HG03175 (cell line): ENCODE results near the gene GJA3.

Experiments used
- ATAC-seq: cut with Tn5 transposase; IDR thresholded peaks from one replicate; pipeline ENCODE4 v1.9.1; 2021; ENCODE audit warnings: mild to moderate bottlenecking, moderate library complexity; ENCODE audit not compliant: unreplicated experiment

The GJA3 gene

DNA sequence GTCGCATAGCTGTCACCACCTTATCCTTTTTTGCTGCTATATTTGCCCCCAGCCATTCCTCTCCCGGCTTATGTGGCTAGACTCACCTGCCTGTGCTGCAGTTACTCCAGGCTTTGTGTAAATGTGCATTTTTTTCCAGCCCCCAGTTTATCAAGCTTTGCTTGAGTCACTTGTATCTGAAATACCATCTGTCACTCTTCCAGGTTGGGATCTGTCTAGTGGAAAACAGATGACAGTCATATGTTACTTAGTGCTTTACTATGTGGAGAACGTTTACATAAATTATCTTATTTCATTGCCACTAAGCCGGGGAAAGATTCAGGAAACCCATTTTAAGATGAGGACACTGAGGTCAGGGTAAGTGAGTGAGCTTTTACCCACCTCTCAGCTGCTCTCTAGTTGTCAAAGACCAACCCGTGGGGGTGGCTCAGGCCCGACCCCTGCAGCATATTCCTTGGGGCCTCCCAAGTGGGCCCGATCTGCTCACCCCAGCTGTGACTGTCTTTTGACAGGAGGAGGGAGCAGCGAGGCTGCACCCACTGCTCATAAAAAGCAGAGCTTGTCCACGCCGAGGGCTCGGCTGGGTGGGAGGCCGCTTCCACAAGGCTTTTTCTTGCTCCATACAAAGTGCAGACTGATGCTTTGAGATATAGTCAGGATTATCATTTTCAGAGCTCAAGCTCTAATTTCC, 24.7 kb upstream of the GJA3 start:
- no peak for ATAC-seq

DNA sequence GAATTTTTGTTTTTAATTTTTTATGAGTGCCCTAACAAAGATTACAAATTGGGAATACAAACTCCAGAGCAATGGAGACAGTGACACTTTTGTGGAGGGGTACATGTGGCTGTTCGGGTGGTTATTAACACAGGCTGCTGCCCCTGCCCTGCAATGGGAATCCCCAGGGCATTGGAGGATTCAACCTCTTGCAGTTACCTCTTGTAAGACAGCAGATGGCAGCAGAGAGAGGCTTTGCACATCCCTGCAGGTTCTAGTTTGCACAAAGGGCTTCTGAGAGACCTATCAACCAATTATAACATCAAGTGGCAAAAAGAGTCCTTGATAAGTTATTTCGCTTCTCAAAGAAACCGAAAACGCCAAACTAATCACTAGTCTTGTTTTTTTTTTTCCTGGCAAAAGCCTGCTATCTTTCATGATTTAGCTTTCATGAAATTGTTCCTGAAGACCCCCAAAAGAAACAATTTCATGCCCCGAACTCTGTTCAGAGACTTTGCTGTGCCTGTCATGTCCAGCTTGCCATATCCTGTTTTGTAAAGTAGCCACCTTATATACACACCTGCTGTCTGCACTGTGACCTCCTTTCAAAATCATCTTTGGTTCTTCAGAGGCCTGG, 21.5 kb upstream of the GJA3 start:
- ATAC-seq: peak; percentile 81

DNA sequence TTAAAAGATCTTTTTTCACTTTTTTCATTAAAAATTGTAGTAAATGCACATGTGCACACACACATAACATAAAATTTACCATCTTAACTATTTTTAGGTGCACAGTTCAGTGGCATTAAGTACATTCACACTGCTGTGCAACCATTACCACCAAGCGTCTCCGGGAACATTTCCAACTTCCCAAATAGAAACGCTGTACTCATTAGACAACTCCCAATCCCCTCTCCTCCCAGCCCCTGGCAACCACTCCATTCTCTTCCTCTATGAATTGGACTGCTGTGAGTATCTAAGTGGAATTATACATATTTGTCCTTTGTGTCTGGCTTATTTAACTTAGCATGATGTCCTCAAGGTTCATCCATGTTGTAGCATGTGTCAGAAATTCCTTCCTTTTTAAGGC, 20.3 kb upstream of the GJA3 start:
- ATAC-seq: no peak

DNA sequence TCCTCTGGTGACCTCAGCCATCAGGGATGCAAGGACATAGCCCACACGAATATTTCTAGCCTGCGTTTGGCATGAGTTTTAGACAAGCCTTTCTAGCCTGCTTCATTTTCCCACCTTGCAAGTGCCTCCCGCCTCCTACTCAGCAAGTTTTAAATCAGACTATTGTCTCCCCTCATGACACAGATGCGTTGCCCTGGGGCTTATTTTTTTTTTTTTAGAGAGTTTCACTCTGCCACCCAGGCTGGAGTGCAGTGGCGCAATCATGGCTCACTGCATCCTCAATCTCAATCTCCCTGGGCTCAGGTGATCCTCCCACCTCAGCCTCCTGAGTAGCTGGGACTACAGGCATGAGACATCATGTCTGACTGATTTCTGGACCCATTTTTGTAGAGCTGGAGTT, 17.3 kb upstream of the GJA3 start:
- no peak for ATAC-seq

DNA sequence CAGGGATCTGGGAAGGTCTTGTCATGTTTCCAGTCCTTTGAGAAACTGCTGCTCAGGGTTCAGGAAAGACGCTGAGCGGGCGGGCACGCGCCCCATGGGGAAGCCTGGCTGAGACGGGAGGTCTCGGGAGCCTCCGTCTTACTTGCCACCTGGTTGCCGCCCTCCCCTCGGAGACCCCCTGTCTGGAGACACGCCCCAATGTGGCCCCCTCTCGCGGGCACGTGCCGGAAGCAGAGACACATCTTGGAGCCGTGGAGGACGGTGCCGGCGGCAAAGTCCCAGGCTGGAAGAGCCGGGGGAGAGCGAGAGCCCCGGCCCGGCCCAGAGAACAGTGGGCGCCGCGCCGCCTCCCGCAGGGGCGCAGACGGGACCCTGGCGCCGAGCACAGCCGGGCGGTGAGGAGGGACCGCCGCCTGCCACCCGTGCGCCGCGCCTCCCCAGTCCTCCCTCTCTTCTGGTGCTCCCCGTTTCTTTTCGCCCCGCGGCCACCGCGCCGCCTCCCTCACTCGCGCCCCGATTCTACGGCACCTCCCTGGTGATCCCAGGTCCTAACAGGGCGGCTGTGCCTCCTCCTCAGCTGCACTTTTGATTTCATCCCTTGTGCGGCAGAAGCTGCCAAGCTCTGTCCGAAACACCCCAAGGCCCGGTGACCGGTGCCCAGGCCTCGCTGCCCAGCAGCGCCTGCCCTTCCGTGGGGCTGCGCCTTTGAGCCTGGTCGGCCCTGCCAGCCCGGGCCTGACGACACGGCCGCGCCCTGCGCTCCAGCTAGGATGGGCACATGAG, 16.4 kb upstream of the GJA3 start:
- ATAC-seq: no peak

DNA sequence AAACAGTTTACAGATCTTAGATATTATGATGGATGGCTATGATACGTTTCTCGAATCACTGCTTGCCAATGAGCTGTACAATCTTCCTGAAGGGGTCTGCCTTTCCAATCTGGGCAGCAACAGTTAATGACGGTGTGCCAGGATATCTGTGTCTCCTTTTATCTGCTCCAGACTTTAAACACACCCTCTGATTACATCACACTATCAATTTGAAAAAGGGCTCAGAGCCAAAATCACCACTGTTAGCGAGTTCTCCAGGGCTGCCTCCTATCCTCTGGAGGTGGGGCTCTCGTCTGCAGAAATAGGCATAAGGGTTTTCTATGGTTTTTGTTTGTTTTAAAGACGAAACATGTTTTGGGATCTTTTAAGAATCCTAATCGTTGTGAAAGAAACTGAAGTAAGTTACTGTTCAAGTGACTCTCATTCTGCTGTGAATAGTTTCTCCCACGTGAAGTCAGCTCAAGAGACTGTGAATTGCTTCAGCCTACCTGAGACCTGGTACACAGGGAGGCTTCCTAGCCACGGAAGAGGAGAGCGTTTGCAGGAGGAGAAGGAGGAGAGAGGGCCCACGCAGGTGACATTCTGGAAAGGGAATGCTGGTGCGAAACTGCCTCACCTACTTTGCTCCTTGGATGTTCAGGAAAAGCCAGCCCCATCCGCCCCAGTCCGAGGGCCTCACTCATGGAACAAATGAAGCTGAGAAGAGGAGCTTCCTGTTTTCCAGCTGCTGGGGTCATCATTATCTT, 15.2 kb upstream of the GJA3 start:
- ATAC-seq: no peak

DNA sequence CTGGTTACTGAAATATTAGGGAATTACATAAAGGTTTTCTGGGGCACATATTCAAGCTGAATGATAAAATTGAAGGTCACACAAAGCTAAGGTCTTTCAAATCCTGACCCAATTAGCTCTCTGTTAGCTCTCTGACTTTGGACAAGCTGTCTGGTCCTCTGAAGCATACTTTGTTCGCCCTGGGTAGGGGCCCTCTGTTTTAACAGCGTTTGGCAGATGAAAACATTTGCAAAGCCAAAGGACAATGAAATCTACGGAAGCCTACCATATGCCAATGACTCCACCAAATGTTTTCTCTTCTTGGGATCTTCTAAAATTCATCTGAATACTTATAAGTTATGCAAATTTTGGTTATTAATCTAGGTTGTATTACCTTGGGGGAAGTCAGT, 14.5 kb upstream of the GJA3 start:
- no peak for ATAC-seq

DNA sequence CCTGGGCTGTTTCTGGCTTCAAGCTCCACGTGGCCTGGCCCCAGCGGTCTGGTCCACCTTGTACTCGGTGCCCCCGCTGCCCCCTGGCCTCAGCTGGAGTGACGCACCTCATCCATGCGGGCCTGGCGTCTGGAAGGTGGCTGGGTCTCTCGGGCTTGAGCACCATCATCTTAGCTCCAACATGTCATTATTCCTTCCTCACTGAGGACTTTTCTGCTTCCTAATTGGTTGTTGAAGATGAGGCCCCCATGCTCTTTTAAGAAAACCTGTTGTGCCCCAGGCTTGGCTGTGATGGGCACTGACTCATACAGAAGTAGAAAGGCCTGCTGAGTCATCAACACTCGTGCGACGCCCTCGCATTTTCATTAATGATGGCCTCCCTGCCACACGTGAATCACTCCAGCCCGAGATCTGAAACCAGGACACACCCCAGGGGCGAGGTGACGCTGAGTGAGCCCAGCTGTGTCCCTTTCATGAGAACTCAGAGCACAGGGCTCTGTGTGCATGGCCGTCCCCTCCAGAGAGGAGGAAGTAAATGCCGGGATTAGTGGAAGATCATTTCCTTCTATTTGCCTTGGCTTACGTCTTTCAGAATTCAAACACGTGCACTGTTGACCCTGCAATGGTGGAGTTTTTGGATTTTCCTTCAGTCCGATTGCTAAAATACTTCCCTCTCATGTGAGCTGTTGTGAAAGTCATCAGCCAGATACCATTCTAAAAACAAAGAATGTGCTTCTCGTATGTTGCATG, 14.0 kb upstream of the GJA3 start:
- peak; percentile 89 for ATAC-seq

DNA sequence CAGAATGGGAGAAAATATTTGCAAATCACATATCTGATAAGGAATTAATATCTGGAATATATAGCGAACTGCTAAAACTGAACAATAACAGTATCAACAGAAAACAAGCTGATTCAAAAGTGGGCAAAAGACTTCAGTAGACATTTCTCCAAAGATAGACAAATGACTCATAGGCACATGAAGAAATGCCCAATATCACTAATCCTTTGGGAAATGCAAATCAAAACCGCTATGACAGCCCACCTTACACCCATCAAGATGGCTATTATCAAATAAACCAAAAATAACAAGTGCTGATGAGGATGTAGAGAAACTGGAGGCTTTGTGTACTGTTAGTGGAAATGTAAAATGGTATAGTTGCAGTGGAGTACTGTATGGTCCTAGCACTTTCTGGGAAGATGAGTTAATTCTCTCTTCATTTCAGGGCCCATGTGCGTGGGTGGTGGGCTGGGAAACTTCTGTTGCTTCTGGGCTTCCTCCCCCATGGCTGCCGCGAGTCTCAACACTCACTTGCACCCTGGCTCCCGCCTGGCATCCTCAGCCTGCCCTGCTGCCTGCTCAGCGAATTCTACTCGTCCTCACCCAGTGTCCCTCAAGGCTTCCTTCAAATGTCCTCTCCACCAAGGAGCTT, 12.4 kb upstream of the GJA3 start:
- no peak for ATAC-seq

DNA sequence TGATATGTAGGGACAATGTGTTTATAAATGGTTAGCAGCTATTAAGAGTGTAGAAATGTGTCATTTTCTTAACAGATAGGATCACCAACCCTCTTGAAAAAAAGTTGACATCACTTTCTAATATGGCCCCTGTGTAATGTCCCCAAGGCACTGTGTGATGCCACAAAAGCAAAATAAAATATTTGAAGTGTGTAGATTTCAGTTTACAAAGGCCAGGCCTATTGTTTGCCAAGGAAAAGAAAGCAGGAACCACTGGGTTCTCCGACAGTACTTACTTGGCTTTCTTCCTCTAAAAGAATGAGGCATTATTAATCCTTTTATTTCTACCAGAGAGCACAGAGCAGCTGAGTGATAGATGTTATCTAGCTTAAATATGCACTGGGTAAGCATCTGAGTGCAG, 10.5 kb upstream of the GJA3 start:
- no peak for ATAC-seq

DNA sequence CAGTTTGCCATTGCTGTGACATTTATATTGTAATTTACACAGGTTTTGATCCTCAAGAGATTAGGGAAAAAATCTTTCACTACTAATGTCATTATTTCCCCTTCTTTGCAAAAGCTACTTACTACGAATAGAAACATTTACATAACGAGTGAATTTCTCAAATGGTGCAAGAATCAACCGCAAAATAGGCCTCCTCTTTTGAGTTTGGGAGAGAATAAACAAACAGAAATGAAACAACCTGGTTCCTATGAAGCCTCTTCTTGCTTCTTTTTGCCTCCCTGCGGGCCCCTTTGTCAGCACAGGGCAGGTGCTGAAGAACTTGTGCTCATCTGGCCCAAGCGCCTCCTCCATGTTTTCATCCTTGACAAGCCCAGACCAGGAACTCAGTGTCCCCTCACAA, 10.1 kb upstream of the GJA3 start:
- no peak for ATAC-seq

DNA sequence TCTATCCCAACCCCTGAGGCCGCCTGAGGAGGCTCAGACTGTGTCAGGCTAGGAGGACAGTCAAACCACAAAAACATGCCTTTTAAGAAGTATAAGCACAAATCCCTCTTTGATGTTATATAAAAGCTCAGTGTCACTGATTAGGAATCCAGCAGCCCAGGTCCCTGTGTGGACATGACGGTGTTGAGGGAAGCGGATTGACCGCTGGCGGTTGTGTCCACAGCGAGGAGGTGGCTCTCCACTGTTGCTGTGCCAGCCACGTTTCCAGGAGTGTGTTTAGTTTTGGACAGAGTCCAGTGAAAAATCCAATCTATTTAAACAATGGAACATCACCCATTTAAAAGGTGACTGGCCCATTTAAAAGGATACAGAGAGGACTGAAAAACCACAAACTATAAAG, 7.5 kb upstream of the GJA3 start:
- ATAC-seq: no peak

DNA sequence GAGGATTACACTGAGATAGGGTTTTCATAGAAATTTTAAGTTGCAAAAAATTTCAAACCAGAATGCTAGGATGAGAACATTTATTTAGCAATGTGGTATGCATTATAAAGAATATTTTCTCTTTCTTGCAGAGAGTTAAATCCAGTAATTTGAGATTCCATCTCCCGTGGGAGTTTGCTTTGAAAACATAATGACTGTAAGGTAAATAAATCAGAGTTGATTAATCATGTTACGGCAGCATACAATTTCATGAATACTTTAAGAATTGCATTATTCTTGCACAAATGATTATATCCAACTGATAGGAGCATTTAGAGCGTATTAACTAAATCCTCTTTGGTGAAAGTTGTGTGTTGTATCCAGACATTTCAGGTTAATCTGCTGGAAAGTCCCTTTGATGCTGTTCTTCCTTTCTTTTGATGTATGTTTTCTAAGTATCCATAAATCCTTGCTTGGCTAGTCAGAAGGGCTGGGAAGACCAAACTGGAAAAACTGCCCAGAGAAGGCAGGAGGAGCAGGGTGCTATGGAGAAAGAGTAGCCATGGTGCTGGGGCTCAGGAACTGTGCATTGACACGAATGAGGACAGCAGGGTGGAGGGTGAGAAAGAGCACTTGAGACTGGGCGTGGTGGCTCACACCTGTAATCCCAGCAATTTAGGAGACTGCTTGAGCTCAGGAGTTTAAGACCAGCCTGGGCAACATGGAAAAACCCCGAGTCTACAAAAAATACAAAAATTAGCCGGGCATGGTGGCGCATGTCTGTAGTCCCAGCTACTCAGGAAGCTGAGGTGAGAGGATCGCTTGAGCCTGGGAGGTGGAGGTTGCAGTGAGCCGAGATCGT, 4.8 kb upstream of the GJA3 start:
- no peak for ATAC-seq

DNA sequence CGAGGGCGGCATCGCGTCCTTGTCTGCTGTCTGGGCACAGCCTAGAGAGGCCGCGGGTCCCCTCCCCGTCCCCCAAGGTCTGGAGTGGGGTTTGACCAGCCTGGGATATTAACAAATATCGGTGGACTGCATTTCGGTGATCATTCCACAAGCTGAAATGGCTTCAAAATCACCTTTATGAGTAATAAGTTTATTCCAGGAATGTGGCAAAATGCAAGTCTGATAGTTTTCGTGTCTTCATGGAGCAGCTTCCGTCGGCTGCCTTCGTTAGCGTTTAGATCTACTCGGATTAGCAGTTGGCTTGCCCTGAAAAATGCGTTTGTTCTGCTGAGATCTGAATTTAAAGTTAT, 1.1 kb upstream of the GJA3 start:
- ATAC-seq: no peak

DNA sequence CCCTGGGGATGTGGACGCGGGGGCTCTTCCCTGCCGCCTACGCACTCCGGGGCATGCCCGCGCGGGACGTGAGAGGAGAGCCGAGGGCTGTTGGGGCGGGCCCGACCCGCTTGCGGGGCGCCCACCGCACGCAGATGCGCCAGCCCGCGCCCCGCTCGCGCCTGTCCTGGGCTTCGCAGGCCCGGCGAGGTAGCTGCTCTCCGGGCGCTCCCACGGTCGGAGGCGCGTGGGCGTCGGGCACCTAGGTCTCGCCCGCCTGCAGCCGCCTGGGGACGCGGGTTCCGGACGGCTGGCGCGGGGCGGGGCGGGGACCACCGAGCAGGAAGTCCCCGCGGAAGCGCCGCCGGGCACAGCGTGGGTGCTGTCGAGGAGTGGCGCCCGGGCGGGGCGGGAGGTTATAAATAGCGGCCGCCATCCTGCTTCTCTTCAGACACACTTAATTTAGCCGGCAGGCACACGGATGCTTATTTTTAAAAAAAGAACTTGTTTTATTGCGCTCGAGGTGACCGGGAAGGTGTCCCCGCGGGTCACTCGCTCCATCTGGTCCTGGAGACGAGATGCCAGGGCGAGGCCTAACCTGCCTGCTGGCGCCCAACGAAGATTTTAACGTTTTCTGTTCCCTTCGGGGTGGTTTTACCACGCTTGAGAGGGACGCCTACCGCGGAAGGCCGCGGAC, 561 bp upstream of the GJA3 start:
- peak; percentile 45 for ATAC-seq

DNA sequence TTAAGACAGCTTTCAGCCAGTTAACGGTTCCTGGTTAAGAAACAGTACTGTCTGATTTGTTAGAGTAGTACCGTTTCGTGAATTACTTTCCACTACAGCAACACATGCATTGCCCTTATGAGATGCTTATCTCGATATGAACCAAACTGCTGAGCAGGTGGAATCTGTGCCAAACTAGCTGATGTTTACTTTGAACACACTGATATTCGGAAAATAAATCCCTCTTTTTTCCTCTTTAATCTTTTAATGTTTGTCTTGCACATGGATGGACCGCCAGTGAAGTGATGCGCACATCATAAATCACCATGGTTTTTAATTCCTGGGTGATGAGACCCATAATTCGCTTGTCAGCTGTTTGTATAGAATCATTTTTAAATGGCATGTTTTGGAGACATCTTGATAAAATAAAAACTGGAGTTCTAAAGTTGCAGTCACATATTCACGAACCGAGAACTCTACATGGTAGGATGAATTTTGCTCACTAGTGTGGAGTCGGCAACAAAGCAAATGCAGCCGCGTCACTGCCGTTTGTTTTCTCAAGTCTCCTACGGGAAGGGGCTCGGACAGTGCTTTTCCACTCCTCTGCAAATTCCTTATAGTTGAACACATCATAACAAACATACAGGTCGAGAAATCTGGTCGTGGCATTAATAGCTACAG, 1.1 kb downstream of the GJA3 start:
- ATAC-seq: no peak

DNA sequence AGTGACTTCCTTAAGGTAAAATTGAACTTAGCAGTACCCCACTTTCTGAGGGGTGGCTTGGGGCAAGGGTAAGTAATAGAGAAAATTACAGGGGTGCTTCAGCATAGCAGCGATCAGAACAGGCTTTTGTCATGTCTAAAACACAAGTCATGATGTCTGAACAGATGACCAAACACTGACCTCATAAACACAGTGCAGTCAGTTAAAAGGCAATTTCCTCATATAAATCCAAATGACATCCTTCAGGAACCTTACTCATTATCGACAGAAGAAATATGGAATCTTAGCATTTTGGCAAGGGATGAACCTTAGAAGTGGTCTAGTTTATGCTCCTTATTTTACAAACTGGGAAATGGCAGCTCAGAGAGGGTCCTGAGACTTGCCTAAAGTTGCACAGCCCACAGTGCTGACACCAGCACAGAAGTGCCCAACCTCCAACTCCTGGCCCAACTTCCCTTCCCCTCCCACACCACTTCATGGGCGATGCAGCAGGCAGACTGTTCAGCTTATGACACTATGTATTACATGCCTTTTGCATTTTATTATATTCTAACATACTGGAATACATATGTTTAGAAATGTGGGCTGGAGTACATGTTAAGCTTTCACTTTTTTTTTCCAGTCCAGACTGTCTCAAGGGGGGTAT, 3.6 kb downstream of the GJA3 start:
- ATAC-seq: no peak

DNA sequence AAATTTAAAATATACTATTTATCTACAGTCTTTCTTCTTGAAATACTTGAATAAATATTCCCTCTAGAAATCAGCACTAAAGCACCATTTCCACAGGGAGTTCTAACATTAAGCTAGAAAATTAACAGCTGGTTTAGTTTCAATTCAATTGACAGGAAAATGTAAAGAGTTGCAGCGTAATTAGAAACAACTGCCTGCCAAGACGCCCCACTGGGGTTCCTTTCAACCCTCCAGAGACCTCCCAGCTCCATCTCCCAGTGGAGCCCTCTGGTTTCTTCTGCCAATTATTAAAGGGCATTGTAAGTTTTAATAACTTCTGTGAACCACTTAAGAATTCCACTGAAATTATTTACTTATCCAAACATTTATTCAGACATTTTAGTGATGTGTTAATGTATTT, 4.2 kb downstream of the GJA3 start:
- ATAC-seq: no peak
